GM19193 (cell line): Measurements from ENCODE around the gene MSH3.

Source experiments
- POLR2A ChIP-seq: IDR thresholded peaks from 4 replicates; pipeline ENCODE4 v1.6.1; 2011; ENCODE audit not compliant: insufficient read depth, insufficient read length; ENCODE audit errors: extremely low read depth

The MSH3 gene

DNA sequence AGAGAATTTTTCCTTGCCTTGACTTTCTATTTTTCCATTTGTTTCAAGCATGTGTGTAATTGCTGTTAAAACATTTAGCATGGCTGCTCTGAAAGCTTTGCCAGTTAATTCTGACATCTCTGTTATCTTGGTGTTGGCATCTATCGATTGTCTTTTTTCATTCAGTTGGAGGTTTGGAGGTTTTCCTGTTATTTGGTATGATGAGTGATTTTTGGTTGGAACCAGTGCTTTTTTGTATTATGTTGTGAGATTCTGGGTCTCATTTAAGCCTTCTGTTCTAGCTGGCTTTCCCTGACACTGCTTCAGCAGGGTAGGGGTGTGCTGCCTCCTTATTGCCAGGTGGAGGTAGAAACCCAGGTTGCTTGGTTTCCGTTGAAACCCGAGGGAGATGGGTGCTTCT is 41.2 kb downstream of the MSH3 start:
- TF ChIP-seq POLR2A, result no peak

DNA sequence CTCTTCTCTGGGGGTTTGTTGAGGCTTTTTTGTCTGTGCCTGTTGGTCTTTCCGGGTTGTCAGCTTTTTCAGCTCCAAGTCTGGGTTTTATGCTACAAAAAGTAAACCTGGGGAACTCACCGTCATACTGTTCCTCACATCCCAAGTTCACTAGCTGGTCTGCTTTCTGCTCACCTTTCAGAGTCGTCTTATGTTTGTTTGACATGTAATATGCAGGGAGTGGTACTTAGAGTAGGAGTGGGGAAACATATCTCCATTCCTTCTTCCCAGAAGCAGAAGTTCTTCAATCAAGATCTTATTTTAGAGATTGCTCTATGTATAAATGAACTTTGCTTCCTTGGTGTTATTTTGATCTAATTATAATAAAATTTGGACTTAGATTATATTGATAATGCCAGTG is 42.0 kb downstream of the MSH3 start:
- TF ChIP-seq POLR2A, result no peak

DNA sequence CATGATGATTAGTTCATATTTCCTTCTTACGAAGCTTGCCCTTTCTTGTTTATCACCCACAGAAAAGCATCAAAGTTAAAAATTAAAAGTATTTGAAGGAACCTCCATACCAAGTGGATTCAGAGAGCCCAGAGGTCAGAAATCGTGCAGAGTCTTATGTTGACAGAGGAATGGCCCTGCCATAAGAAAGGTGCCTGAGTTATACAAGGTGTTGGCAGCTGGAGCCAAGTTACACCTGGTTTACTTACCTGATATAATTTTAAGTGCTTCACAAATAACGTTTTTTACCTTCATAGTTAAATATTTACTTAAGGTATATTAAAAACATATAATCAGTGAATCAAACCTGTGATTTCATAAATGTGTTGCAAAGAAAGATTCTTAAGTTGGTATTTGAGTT is 42.6 kb downstream of the MSH3 start:
- no peak for TF ChIP-seq POLR2A

DNA sequence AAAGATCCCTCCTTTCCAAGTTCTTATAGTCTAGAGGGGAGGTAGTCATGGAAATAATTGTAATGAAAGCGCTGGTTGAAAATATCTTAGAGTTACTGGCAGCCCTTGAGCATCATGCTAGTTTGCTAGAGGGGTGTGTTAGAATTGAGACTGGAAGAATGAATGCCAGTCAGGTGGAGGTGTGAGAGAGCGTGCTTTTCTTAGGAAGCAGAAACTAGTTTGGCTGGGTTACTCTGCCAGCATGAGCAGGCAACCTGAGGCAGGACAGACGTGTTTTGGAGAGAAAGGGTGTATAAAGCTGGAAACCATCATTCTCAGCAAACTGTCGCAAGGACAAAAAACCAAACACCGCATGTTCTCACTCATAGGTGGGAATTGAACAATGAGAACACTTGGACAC is 43.9 kb downstream of the MSH3 start:
- TF ChIP-seq POLR2A, result no peak

DNA sequence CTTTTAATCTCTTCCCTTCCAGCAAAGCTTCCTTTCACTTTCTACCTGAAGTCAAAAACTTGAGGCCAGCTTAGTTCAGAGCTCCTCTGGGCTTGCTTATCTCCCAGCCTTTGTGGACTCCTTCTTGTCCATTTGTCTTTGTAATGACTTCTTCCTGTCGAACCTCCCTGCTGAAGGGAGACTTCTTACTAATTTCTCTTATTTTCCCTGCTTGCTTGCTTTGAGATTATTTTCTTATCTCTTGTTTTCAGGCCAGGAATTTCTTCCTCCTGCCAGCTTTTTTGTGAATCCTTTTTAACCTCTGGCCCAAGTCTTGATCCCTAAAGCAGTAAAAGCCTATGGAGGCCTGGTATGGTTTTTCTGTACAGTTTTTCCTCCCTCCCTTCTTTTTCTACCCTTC is 47.1 kb downstream of the MSH3 start:
- no peak for TF ChIP-seq POLR2A

DNA sequence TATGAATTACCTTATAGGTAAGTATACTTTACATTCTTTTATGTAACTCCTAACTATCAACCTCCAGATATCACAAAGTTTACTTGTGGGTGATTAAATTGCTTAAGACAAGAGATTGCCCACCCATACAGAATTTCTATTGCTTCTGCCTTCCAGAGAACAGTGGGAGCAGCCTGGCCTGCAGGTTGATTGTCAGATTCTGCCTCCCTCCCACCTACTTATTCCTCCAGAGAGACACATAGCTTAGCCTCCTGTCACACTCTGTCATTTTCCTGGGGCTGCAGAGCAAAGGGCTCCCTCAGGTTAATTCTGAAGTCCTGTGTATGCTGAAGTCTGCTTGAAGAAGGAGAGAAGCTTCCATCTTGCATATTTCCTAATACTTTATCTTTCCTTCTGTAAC is 48.8 kb downstream of the MSH3 start:
- no peak for TF ChIP-seq POLR2A

DNA sequence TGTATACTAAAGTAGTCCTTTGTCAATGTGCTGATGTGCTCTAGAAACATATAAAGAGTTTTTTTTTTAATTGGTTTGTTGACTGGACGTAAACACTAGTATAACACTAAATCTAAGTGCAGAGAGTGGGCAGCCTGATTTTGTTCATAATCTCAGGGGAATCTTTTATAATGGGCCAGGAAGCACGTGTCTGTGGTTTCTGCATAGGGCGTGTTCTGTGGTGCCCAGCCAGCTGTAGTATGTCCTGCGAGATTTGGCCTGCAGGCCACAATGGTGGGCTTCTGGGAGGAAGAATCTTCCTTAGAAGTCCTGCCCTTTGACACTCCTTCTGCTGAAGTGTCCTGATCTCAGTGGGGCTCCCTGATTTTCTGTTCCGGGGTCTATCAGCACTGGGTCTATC is 49.3 kb downstream of the MSH3 start:
- TF ChIP-seq POLR2A, result no peak

DNA sequence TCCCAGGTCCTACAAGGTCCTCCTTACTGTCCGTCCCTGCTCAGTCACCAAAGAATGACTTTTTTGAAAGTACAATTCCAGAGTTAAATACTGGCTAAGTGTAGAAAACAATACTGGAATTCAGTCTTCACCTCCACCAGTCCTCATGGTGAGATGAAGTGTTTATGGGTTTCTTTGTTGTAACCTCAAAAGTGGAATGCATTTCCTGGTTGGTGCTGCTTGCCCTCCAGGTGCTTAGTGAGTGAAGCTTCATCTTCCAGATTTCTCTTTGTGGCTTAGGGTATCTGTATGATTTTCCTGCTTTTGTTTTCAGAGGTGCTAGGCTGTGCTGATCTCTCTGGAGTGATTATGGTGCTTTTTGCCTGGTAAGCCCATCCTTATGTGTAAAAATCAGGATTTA is 49.8 kb downstream of the MSH3 start:
- no peak for TF ChIP-seq POLR2A

DNA sequence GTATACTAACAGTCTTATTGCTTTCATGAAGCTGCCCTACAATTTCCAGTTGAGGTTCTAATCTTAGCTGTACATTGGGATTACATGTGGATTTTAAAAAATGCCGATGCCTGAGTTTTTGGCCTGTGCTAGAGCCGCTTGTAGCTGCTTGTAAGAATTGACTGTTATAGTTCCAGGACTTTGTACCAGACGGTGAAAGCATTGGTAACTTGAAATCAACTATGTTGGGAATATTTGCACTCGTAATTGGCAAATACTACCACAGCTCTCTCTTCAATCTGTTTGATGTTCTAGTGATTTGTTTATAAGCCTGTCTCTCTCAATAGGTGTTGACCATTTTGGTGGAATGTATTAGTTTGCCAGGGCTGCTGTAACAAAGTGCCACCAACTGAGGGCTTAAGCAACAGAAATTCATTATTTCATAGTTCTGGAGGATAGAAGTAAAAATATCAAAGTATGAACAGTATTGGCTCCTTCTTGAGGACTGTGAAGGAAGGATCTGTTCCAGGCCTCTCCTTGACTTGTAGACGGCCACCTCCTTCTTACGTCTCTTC is 50.8 kb downstream of the MSH3 start:
- no peak for TF ChIP-seq POLR2A

DNA sequence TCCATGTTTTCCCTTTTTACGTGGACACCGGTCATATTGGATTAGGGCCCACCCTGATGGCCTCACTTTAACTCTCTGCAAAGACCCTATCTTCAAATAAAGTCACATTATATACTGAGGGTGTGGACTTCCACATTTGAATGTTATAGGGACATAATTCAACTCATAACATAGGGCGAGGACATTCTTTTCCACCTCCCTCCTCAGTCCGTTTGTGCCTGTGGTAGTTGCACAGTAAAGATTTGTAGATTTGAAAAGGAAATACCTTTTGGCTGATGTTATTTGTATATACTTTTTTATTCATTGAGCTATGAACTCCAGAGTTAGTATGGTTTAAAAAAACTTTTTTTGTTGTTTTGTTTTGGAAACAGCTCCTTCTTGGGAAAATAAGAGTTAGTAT is 51.3 kb downstream of the MSH3 start:
- no peak for TF ChIP-seq POLR2A

DNA sequence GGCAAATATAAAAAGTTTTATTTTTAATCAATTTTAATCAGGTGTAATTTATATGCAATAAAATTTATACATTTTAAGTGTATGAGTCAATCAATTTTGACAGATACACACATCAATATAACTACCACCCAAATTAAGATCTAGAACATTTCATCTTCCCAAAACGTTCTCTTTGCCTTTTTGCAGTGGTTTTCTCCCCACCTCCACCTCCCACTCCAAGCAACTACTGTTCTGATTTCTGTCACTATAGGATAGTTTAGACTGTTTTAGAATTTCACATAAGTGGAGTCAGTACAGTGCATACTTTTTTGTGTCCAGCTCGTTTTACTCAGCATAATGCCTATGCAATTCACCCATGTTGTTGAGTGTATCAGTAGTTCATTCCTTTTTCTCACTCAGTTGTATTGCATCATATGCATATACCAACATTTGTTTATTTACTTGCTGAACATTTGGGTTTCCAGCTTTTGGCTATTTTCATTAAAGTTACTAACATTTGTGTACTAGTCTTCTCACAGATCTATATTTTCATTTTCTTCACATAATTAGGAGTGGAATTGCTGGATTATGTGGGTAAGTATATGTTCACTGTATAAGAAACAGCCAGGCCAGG is 52.5 kb downstream of the MSH3 start:
- TF ChIP-seq POLR2A, result no peak

DNA sequence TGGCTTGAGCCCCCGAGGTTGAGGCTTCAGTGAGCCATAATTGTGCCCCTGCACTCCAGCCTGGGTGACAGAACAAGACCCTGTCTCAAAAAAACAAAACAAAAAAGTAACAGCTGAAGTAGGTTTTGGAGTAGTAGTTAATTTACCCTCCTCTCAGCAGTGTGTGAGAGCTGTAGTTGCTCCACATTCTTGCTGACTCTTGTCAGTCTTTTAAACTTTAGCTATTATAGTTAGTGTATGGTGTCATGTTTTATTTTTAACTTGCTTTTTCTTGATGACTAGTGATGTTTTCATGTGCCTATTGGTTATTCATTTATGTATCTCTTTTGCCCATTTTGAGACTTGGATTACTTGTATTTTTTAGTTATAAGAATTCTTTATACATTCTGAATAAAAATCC is 53.2 kb downstream of the MSH3 start:
- TF ChIP-seq POLR2A, result no peak

DNA sequence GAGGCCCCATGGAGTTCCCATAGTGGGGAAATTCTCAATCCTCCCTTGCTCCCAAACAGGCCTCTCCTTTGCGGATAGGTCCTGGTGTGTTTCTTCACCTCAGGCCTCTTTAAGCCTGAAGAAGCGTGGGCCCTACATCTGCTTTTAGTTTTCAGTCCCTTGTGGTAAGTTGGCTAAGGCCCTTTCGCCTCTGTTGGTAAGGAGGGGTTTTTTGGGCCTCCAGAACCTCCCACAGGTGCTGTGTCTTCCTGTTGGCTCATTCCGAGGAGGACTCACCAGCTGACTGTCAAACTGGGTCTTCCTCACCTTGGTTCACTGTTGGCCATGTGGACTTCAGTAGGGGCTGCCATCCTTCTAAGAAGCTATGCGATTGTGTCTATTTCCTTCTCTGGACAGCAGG is 56.8 kb downstream of the MSH3 start:
- TF ChIP-seq POLR2A, result no peak

DNA sequence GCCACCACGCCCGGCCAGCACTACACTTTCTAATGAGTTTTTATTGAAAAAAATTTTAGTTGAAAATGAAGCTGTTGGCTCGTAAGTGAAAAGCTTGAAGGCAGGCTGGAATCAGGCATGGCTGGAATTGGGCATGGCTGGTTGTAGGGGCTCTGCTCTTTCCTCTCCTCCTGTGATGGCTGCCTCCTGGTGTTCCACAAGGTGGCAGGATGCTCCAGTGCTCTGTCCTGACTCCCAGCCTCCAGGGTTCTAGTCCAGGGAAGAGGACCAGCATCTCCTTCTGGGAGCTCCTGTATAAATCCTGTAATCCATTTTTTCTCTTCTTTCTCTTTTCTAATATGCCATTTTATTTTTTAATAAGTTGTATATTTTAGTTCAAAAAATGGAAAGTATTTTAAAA is 57.5 kb downstream of the MSH3 start:
- TF ChIP-seq POLR2A, result no peak

DNA sequence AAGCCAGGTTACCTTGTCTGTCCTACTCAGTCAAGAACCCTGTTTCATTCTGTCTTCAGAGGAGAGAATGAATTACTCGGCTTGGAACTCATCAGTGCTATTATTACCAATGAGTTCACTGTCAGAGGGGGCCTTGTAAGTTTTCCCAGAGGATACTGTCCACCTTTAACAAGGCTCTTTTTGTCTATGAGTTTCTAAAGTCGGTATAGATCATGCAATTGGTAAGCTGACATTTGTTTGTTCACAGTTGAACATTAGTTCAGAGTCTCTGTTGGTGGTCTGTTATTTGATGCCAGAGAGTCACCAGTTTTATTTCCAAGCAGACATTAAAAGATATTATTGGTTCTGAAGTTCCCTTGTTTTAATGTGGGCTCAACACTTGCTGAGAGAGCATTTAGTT is 58.5 kb downstream of the MSH3 start:
- TF ChIP-seq POLR2A, result no peak

DNA sequence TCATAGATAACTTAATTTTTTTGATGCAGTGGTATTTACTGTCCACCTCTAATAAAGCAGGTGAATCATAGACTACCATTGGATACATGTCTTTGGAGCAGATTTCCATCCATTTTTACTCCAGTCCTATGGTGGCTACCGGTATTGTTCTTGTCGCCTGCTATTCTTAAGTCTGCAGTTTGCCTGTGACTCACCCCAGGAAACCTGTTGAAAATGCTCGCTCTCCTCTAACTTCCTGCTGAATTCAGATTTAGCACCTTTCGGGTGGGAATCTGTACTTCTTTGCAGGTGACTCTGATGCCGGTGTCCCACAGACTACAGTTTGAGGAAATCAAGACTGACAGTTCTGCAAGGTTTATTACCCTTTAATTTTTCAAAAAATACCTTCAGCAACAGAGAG is 59.2 kb downstream of the MSH3 start:
- no peak for TF ChIP-seq POLR2A
